IMR-90 (cell line): ENCODE measurements around the gene MNDA. TPM values are rescaled to one million over a fixed set of nuclear protein-coding genes. Genes with fewer than 3 reads are reported as not detected.

Source experiments
- ATAC-seq: fragments of 200-7000 bp; cut with Tn5 transposase; 2 replicates; pipeline ENCODE4 v1.9.1; 2020; ENCODE audit warnings: low read depth, mild to moderate bottlenecking, moderate library complexity
- BruUV-seq: library from RNA; stranded (reverse); fragments of 400-500 nt; replicated peaks from 2 replicates; lab custom pipeline; 2021; lab: Mats Ljungman, UMichigan
- CTCF ChIA-PET: fragments of 300-600 bp; formaldehyde crosslinking; extraction: SDS; loops from one replicate; lab custom pipeline; 2021; ENCODE audit warnings: antibody characterized with exemption; lab: Yijun Ruan, JAX
- POLR2A ChIA-PET: fragments of 300-600 bp; sonication (Branson Sonifier 250); formaldehyde crosslinking; loops from one replicate; lab custom pipeline; 2022; ENCODE audit warnings: antibody characterized with exemption; ENCODE audit not compliant: unreplicated experiment; lab: Charles Lee
- DNase-seq: peaks from one replicate; pipeline ENCODE4 v3.0.0; 2013
- H2AFZ ChIP-seq: replicated peaks from 2 replicates; pipeline ENCODE3; 2013; ENCODE audit warnings: low read length, mild to moderate bottlenecking; ENCODE audit not compliant: poor library complexity
- H2AK5ac ChIP-seq: 2 replicates; pipeline ENCODE4 v1.6.1; 2013; ENCODE audit warnings: low read depth, low read length, inconsistent platforms
- H2AK9ac ChIP-seq: replicated peaks from 2 replicates; pipeline ENCODE3; 2013; ENCODE audit warnings: mild to moderate bottlenecking, low read depth, low read length, moderate library complexity; ENCODE audit not compliant: poor library complexity
- H2BK120ac ChIP-seq: 2 replicates; pipeline ENCODE4 v1.6.1; 2013; ENCODE audit warnings: low read depth, low read length, inconsistent platforms
- H2BK15ac ChIP-seq: 3 replicates; pipeline ENCODE4 v1.6.1; 2013; ENCODE audit warnings: low read depth, low read length, inconsistent platforms
- H2BK20ac ChIP-seq: 2 replicates; pipeline ENCODE4 v1.6.1; 2013; ENCODE audit warnings: low read depth, mild to moderate bottlenecking, inconsistent platforms, low read length, moderate library complexity
- H2BK5ac ChIP-seq: 2 replicates; pipeline ENCODE4 v1.6.1; 2013; ENCODE audit warnings: mild to moderate bottlenecking, low read depth, low read length, inconsistent platforms; ENCODE audit not compliant: poor library complexity, severe bottlenecking
- H3K14ac ChIP-seq: replicated peaks from 2 replicates; pipeline ENCODE4 v1.6.1; 2013; ENCODE audit warnings: low read depth, low read length, inconsistent platforms
- H3K18ac ChIP-seq: 2 replicates; pipeline ENCODE4 v1.6.1; 2013; ENCODE audit warnings: low read depth, low read length, control low read depth
- H3K23ac ChIP-seq: 2 replicates; pipeline ENCODE4 v1.6.1; 2013; ENCODE audit warnings: low read depth, low read length, inconsistent platforms
- H3K27ac ChIP-seq: 2 replicates; pipeline ENCODE4 v1.5.1; 2013; ENCODE audit warnings: mild to moderate bottlenecking, control low read depth, low read length; ENCODE audit not compliant: insufficient read depth
- H3K27me3 ChIP-seq: 2 replicates; pipeline ENCODE4 v1.6.1; 2013; ENCODE audit warnings: low read length; ENCODE audit not compliant: control insufficient read depth, insufficient read depth
- H3K36me3 ChIP-seq: 2 replicates; pipeline ENCODE4 v1.6.1; 2013; ENCODE audit warnings: low read length, mixed read lengths; ENCODE audit not compliant: control insufficient read depth, insufficient read depth
- H3K4ac ChIP-seq: 2 replicates; pipeline ENCODE4 v1.6.1; 2013; ENCODE audit warnings: low read depth, low read length, inconsistent platforms
- H3K4me1 ChIP-seq: 2 replicates; pipeline ENCODE4 v1.6.1; 2013; ENCODE audit warnings: low read length, mixed read lengths; ENCODE audit not compliant: control insufficient read depth, insufficient read depth
- H3K4me2 ChIP-seq: 2 replicates; pipeline ENCODE4 v1.6.1; 2013; ENCODE audit warnings: low read depth, mild to moderate bottlenecking, control low read depth, low read length, moderate library complexity
- H3K4me3 ChIP-seq: 2 replicates; pipeline ENCODE4 v1.5.1; 2013; ENCODE audit warnings: low read depth, mild to moderate bottlenecking, control low read depth, low read length, moderate library complexity; ENCODE audit not compliant: insufficient read depth
- H3K56ac ChIP-seq: 2 replicates; pipeline ENCODE4 v1.6.1; 2013; ENCODE audit warnings: low read length, inconsistent platforms; ENCODE audit not compliant: insufficient read depth; ENCODE audit errors: extremely low read depth
- H3K79me1 ChIP-seq, 2 experiments: 2 replicates each; pipeline ENCODE4 v1.6.1; 2013; ENCODE audit warnings: low read length in 2 of 2, inconsistent platforms in 1 of 2, low read depth in 1 of 2
- H3K9ac ChIP-seq: 2 replicates; pipeline ENCODE4 v1.6.1; 2013; ENCODE audit warnings: low read depth, low read length, control low read depth
- H3K9me1 ChIP-seq: 2 replicates; pipeline ENCODE4 v1.6.1; 2013; ENCODE audit warnings: low read length, inconsistent platforms; ENCODE audit not compliant: insufficient read depth
- H3K9me3 ChIP-seq: 2 replicates; pipeline ENCODE4 v1.6.1; 2013; ENCODE audit warnings: low read length; ENCODE audit not compliant: control insufficient read depth, insufficient read depth
- H4K20me1 ChIP-seq: 2 replicates; pipeline ENCODE4 v1.6.1; 2013; ENCODE audit warnings: low read length, inconsistent platforms; ENCODE audit not compliant: insufficient read depth
- H4K5ac ChIP-seq: 2 replicates; pipeline ENCODE4 v1.6.1; 2013; ENCODE audit warnings: mild to moderate bottlenecking, low read depth, low read length, control low read depth
- H4K8ac ChIP-seq, 2 experiments: 2 replicates each; pipeline ENCODE4 v1.6.1; 2013; ENCODE audit warnings: low read depth in 2 of 2, low read length in 2 of 2, control low read depth in 1 of 2, inconsistent platforms in 1 of 2
- H4K91ac ChIP-seq: 2 replicates; pipeline ENCODE4 v1.6.1; 2013; ENCODE audit warnings: low read depth, low read length, inconsistent platforms; ENCODE audit not compliant: insufficient read depth
- BHLHE40 ChIP-seq: fragments of 150-350 bp; IDR thresholded peaks from 2 replicates; pipeline ENCODE4 v1.6.1; 2016; ENCODE audit warnings: mild to moderate bottlenecking, low read depth, low read length
- CEBPB ChIP-seq: IDR thresholded peaks from 2 replicates; pipeline ENCODE4 v1.6.1; 2012; ENCODE audit warnings: low read depth, low read length, improper control_type of control experiment
- CHD1 ChIP-seq: IDR thresholded peaks from 2 replicates; pipeline ENCODE4 v1.6.1; 2012; ENCODE audit warnings: low read depth, low read length, improper control_type of control experiment
- CTCF ChIP-seq: conservative IDR thresholded peaks from 2 replicates; pipeline ENCODE4 v1.5.1; 2012; ENCODE audit warnings: mild to moderate bottlenecking, low read depth, low read length, improper control_type of control experiment
- ELK1 ChIP-seq: fragments of 150-350 bp; IDR thresholded peaks from 2 replicates; pipeline ENCODE4 v1.6.1; 2016; ENCODE audit warnings: low read depth, mild to moderate bottlenecking, low read length, moderate library complexity, borderline replicate concordance
- FOS ChIP-seq: fragments of 150-350 bp; IDR thresholded peaks from 2 replicates; pipeline ENCODE4 v1.6.1; 2016; ENCODE audit warnings: low read depth, low read length
- MAFK ChIP-seq: IDR thresholded peaks from 2 replicates; pipeline ENCODE4 v1.6.1; 2012; ENCODE audit warnings: low read depth, low read length, improper control_type of control experiment
- MAZ ChIP-seq: IDR thresholded peaks from 2 replicates; pipeline ENCODE4 v1.6.1; 2012; ENCODE audit warnings: low read depth, mild to moderate bottlenecking, low read length, improper control_type of control experiment, moderate library complexity, borderline replicate concordance
- MXI1 ChIP-seq: IDR thresholded peaks from 2 replicates; pipeline ENCODE4 v1.6.1; 2012; ENCODE audit warnings: low read depth, mild to moderate bottlenecking, low read length, moderate library complexity, borderline replicate concordance
- NFE2L2 ChIP-seq: fragments of 150-350 bp; IDR thresholded peaks from 2 replicates; pipeline ENCODE4 v1.6.1; 2016; ENCODE audit warnings: low read depth, mild to moderate bottlenecking, low read length
- POLR2A ChIP-seq: IDR thresholded peaks from 2 replicates; pipeline ENCODE4 v1.6.1; 2012; ENCODE audit warnings: mild to moderate bottlenecking, low read depth, low read length
- RAD21 ChIP-seq: IDR thresholded peaks from 2 replicates; pipeline ENCODE4 v1.6.1; 2012; ENCODE audit warnings: low read length, improper control_type of control experiment
- RCOR1 ChIP-seq: IDR thresholded peaks from 2 replicates; pipeline ENCODE4 v1.6.1; 2012; ENCODE audit warnings: mild to moderate bottlenecking, low read length, improper control_type of control experiment; ENCODE audit not compliant: insufficient replicate concordance
- RFX5 ChIP-seq: IDR thresholded peaks from 2 replicates; pipeline ENCODE4 v1.8.0; 2012; ENCODE audit warnings: low read depth, mild to moderate bottlenecking, low read length, moderate library complexity
- SMC3 ChIP-seq: fragments of 150-350 bp; IDR thresholded peaks from 2 replicates; pipeline ENCODE4 v1.6.1; 2016; ENCODE audit warnings: low read depth, mild to moderate bottlenecking, antibody characterized with exemption, low read length, moderate library complexity
- USF2 ChIP-seq: fragments of 150-350 bp; IDR thresholded peaks from 2 replicates; pipeline ENCODE4 v1.6.1; 2017; ENCODE audit warnings: mild to moderate bottlenecking, antibody characterized with exemption, low read length, low read depth
- dilution Hi-C: fragments of 300-500 bp; cut with HindIII; formaldehyde crosslinking; loops from one replicate; pipeline ENCODE4 v1.14.3; 2018; ENCODE audit warnings: low sequenced_read_pairs; ENCODE audit not compliant: unreplicated experiment
- in situ Hi-C: fragments of 300-500 bp; cut with MboI; formaldehyde crosslinking; loops from 3 replicates; pipeline ENCODE4 v1.14.3; 2019; ENCODE audit warnings: low sequenced_read_pairs, inconsistent platforms, mixed read lengths
- intact Hi-C: fragments of 100-400 bp; cut with micrococcal nuclease; formaldehyde crosslinking; loops from 2 replicates; pipeline ENCODE4 v1.10.0; 2022
- polyA plus RNA-seq, 3 experiments: library from polyadenylated mRNA; depleted of rRNA; stranded (reverse); fragments of >200 nt; gene quantifications; 2 replicates each; pipeline ENCODE4 v1.2.3, GENCODE V29; 2012; ENCODE audit warnings: low replicate concordance in 1 of 3
- total RNA-seq: library from RNA; depleted of rRNA; stranded (reverse); fragments of >200 nt; gene quantifications from 2 replicates; pipeline ENCODE4 v1.2.3, GENCODE V29; 2012

The MNDA gene
- total and polyA plus RNA-seq, 2 of the 4 experiments (the other 2 are of a cell fraction): not detected

DNA sequence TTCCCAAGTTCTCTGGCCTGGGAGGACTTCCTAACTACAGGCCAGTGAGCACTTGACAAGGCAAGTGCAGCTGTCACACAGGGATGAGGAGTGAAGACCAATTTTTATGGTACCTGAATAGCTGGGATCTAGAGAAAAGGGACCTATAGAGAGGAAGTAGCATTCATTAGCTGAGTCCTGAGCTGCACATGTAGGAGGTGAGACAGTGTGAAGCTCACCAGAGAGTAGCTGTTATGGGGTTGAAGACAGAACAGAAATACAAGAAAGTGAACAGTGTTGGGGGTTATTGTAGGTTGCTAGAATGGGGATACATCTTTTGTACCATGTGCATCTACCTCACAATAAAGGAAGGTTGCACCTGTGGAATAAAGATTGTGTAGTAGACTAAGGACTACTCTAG is 62.5 kb downstream of the MNDA start:
- Histone ChIP-seq H3K4me1 (no peaks in the 10 kb centered on the region), H3K9ac (no peak overlapping the region), H4K5ac (no peak overlapping the region), H3K27me3 (no peaks in the 10 kb centered on the region), H2BK15ac (no peak overlapping the region), H3K14ac (no peak overlapping the region), H2AK5ac (no peak overlapping the region), H2BK20ac (no peak overlapping the region), H2BK120ac (no peak overlapping the region), H4K91ac (no peak overlapping the region), H4K8ac (no peak overlapping the region), H4K20me1 (no peaks in the 10 kb centered on the region), H3K36me3 (no peaks in the 10 kb centered on the region), H3K79me1 (no peaks in the 10 kb centered on the region), H2AFZ (no peak overlapping the region), H3K4me2 (no peak overlapping the region), H3K4ac (no peak overlapping the region), H2BK5ac (no peak overlapping the region), H3K18ac (no peak overlapping the region), H3K4me3 (no peak overlapping the region), H3K9me1 (no peaks in the 10 kb centered on the region), H3K27ac (no peak overlapping the region), H2AK9ac (no peak overlapping the region), H3K23ac (no peak overlapping the region), H3K56ac (no peak overlapping the region), H3K9me3 (no peaks in the 10 kb centered on the region)
- ChIA-PET CTCF (no interaction called here), POLR2A (no interaction called here)
- intact Hi-C loops: no loop called here
- DNase-seq (no peak), ATAC-seq (no peak)
- no TSS peak for BruUV-seq
- in situ Hi-C loops: no loop called here
- TF ChIP-seq RFX5 (no peak), USF2 (no peak), FOS (no peak), BHLHE40 (no peak), ELK1 (no peak), CTCF (no peak), POLR2A (no peak), MAFK (no peak), NFE2L2 (no peak), SMC3 (no peak), CHD1 (no peak), RAD21 (no peak), MXI1 (no peak), CEBPB (no peak), RCOR1 (no peak), MAZ (no peak)
- dilution Hi-C loops: no loop called here
